Mesendoderm (in vitro differentiated cells): Measurements from ENCODE around the gene RPL3.

Source experiments
- DNase-seq: peaks from one replicate; pipeline ENCODE4 v3.0.0; 2013
- H2AK5ac ChIP-seq: 2 replicates; pipeline ENCODE4 v1.6.1; 2013; ENCODE audit warnings: low read length, inconsistent platforms
- H2BK120ac ChIP-seq: 2 replicates; pipeline ENCODE4 v1.6.1; 2013; ENCODE audit warnings: low read depth, mild to moderate bottlenecking, low read length, moderate library complexity, mixed read lengths
- H2BK15ac ChIP-seq: replicated peaks from 2 replicates; pipeline ENCODE4 v1.6.1; 2013; ENCODE audit warnings: low read depth, mild to moderate bottlenecking, moderate library complexity
- H2BK5ac ChIP-seq: 2 replicates; pipeline ENCODE4 v1.6.1; 2013; ENCODE audit warnings: low read length, inconsistent platforms
- H3K18ac ChIP-seq: 2 replicates; pipeline ENCODE4 v1.6.1; 2013; ENCODE audit warnings: mild to moderate bottlenecking, low read length, mixed read lengths
- H3K23ac ChIP-seq: one replicate; pipeline ENCODE4 v1.6.1; 2013; ENCODE audit warnings: low read length
- H3K27ac ChIP-seq: 2 replicates; pipeline ENCODE4 v1.5.1; 2013; ENCODE audit warnings: low read depth, mild to moderate bottlenecking, inconsistent platforms, low read length, moderate library complexity
- H3K27me3 ChIP-seq: 2 replicates; pipeline ENCODE4 v1.6.1; 2013; ENCODE audit warnings: low read length, control low read depth, mild to moderate bottlenecking, inconsistent platforms; ENCODE audit not compliant: insufficient read depth, poor library complexity
- H3K36me3 ChIP-seq: 2 replicates; pipeline ENCODE4 v1.6.1; 2013; ENCODE audit warnings: low read length, inconsistent platforms; ENCODE audit not compliant: control insufficient read depth, insufficient read depth
- H3K4ac ChIP-seq: one replicate; pipeline ENCODE4 v1.6.1; 2013; ENCODE audit warnings: low read depth, mild to moderate bottlenecking, low read length, moderate library complexity
- H3K4me1 ChIP-seq: 2 replicates; pipeline ENCODE4 v1.6.1; 2013; ENCODE audit warnings: low read depth, low read length, inconsistent platforms; ENCODE audit not compliant: control insufficient read depth
- H3K4me2 ChIP-seq: 2 replicates; pipeline ENCODE4 v1.6.1; 2013; ENCODE audit warnings: low read length
- H3K4me3 ChIP-seq: 2 replicates; pipeline ENCODE4 v1.5.1; 2013; ENCODE audit warnings: mild to moderate bottlenecking, low read length
- H3K56ac ChIP-seq: one replicate; pipeline ENCODE4 v1.6.1; 2013; ENCODE audit warnings: low read length
- H3K79me1 ChIP-seq: 2 replicates; pipeline ENCODE4 v1.6.1; 2013; ENCODE audit warnings: low read length, inconsistent platforms
- H3K79me2 ChIP-seq: 2 replicates; pipeline ENCODE4 v1.6.1; 2013; ENCODE audit warnings: mild to moderate bottlenecking, low read length; ENCODE audit not compliant: control insufficient read depth, insufficient read depth
- H3K9ac ChIP-seq: 2 replicates; pipeline ENCODE4 v1.6.1; 2013; ENCODE audit warnings: low read length, inconsistent platforms
- H4K5ac ChIP-seq: one replicate; pipeline ENCODE4 v1.6.1; 2013; ENCODE audit warnings: low read length
- H4K8ac ChIP-seq: one replicate; pipeline ENCODE4 v1.6.1; 2013; ENCODE audit warnings: low read depth, mild to moderate bottlenecking, control low read depth, low read length, moderate library complexity
- WGBS: extraction: QIAGEN DNeasy Blood & Tissue Kit; methylation state at CpG from one replicate; pipeline ENCODE4 v1.1.7; 2013; ENCODE audit warnings: low lambda C conversion rate, missing lambda C conversion rate; ENCODE audit not compliant: insufficient coverage; ENCODE audit errors: extremely low coverage; 5-methylcytosine and 5-hydroxymethylcytosine counted together

The RPL3 gene

DNA sequence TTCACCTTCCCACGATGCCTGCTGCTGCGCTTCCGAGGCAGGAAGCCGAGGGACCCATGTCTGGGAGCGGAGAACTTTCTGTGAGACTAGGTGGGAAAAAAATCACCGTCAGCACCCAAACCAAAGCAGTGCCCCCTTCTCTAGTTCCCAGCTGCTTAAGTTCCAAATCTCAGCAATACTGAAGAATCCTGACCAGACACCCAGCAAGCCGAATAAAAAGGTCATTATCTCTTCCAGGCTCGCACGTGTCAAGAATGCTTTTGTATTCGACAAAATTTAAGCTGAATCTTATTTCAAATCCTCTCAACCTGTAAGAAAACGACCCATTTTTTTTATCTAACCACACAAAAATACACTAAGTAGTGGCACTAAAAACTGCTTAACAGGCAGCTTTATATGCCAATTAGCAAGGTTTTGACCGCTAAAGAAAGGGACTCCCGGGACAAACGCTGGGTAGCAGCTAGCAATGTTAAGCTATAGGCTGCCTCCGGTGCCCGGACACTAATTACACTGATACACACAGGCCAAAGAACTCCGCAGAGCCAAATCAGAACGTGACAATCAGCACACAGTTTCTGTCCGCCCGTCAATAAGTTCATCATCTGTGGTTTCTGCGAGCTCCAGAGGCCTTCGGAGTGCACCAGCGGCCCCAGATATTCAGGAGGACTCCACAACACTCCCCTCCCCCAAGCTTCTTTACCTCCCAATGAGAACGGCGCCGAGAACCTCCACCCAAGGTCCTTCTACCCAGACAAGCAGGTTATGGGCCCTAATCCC is 728 bp downstream of the RPL3 start:
- Histone ChIP-seq H3K18ac (peak overlapping the region; percentile 91), H3K27ac (peak overlapping the region; percentile 96), H2AK5ac (peak overlapping the region; percentile 97), H3K4ac (peak overlapping the region; percentile 83), H3K4me3 (peak overlapping the region; percentile 100), H2BK120ac (peak overlapping the region; percentile 45), H2BK15ac (no peak overlapping the region), H3K4me1 (no peaks in the 10 kb centered on the region), H4K8ac (peak overlapping the region; percentile 93), H3K4me2 (peak overlapping the region; percentile 59), H3K56ac (peak overlapping the region; percentile 99), H3K23ac (peak overlapping the region; percentile 66), H3K9ac (peak overlapping the region; percentile 100), H3K79me2 (peaks cover 50% of the 10 kb centered on the region), H4K5ac (peak overlapping the region; percentile 7), H3K27me3 (no peaks in the 10 kb centered on the region), H2BK5ac (peak overlapping the region; percentile 63), H3K36me3 (peaks cover 38% of the 10 kb centered on the region), H3K79me1 (peaks cover 20% of the 10 kb centered on the region)
- WGBS = no CpG with 5 or more reads among the region's 26 CpGs
- DNase-seq = peak; percentile 65

DNA sequence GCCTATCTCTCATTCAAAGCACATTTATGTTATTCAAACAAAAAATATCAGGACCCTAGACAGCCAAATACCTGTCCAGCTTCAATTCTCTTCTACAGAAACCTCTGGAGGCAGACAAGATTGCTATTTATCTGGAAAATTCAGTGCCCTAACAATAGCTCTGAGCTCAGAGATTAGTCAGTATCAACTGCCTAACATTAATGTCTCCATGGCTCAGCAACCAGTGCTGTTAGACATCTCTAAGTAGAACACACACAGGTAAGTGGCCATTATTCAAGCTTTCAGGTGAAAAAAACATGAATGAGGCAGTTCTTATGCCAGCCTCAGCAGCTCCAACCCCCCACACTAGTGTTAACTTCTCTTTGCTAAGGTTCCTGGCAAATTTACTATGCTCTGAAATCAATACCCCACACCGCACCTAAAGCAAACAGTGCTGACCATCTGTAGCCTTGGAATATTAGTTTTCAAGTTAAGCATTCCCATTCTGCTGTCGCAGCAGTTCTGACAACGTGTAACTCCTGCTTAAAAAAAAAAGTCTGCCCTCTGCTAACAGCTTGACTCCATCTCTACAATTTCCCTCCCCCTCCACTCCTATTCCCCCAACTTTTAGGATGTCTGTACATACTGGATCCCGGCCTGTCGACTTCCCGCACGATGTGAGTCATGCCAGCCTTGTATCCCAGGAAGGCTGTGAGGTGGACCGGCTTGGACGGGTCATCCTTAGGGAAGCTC is 1.5 kb downstream of the RPL3 start:
- H2BK120ac ChIP-seq = no peak overlapping the region
- WGBS = no CpG with 5 or more reads among the region's 9 CpGs
- peak overlapping the region; percentile 100 for H3K4me3 ChIP-seq
- no peak overlapping the region for H3K18ac ChIP-seq
- no peak overlapping the region for H2AK5ac ChIP-seq
- H3K27ac ChIP-seq = peak overlapping the region; percentile 96
- H3K56ac ChIP-seq = peak overlapping the region; percentile 99
- peak overlapping the region; percentile 100 for H3K9ac ChIP-seq
- H3K23ac ChIP-seq = no peak overlapping the region
- H3K27me3 ChIP-seq = no peaks in the 10 kb centered on the region
- no peaks in the 10 kb centered on the region for H3K4me1 ChIP-seq
- H3K79me2 ChIP-seq = peaks cover 50% of the 10 kb centered on the region
- H4K5ac ChIP-seq = no peak overlapping the region
- no peak overlapping the region for H4K8ac ChIP-seq
- peaks cover 20% of the 10 kb centered on the region for H3K79me1 ChIP-seq
- H2BK15ac ChIP-seq = no peak overlapping the region
- no peak overlapping the region for H3K4ac ChIP-seq
- H2BK5ac ChIP-seq = no peak overlapping the region
- peaks cover 45% of the 10 kb centered on the region for H3K36me3 ChIP-seq
- no peak for DNase-seq
- H3K4me2 ChIP-seq = peak overlapping the region; percentile 59

DNA sequence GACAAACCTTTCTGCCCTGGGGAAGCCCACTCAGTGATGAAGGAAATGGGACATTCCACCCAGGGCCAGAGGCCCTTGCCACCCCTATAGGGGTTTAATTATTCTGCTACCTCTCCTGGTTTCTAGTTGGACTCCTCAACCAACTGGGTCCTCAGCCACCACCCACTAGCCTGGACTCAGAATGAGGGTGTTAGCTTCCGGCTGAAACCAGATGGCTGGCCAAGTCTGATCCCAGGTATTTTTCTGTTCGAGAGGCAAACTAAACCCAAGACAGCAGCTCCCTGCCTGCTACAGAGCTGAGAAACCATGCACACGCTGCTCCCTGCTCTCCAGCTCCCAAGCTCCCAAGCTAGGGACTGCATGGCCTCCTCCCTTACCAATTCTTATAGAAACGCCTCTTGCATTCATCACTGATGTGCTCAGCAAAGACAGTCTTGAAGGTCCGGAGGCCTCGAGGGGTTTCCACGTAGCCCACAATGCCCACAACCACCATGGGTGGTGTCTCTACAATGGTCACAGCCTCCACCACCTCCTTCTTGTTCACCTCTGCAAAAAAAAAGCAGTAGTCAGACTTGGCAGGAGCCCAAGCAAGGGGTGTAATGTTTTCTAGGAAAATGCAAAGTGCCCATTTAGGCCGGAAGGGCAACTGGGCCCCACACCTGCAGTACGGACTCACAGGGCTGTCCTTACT is 2.2 kb downstream of the RPL3 start:
- Histone ChIP-seq H2BK15ac (no peak overlapping the region), H4K5ac (no peak overlapping the region), H3K4me1 (no peaks in the 10 kb centered on the region), H3K23ac (no peak overlapping the region), H3K79me2 (peaks cover 50% of the 10 kb centered on the region), H3K4me3 (peak overlapping the region; percentile 100), H2BK5ac (no peak overlapping the region), H3K27me3 (no peaks in the 10 kb centered on the region), H4K8ac (no peak overlapping the region), H3K27ac (peak overlapping the region; percentile 74), H3K9ac (peak overlapping the region; percentile 100), H3K36me3 (peaks cover 52% of the 10 kb centered on the region), H3K4me2 (peak overlapping the region; percentile 59), H2AK5ac (no peak overlapping the region), H2BK120ac (no peak overlapping the region), H3K18ac (no peak overlapping the region), H3K4ac (no peak overlapping the region), H3K56ac (peak overlapping the region; percentile 99), H3K79me1 (peaks cover 20% of the 10 kb centered on the region)
- WGBS = no CpG with 5 or more reads among the region's 9 CpGs
- no peak for DNase-seq

DNA sequence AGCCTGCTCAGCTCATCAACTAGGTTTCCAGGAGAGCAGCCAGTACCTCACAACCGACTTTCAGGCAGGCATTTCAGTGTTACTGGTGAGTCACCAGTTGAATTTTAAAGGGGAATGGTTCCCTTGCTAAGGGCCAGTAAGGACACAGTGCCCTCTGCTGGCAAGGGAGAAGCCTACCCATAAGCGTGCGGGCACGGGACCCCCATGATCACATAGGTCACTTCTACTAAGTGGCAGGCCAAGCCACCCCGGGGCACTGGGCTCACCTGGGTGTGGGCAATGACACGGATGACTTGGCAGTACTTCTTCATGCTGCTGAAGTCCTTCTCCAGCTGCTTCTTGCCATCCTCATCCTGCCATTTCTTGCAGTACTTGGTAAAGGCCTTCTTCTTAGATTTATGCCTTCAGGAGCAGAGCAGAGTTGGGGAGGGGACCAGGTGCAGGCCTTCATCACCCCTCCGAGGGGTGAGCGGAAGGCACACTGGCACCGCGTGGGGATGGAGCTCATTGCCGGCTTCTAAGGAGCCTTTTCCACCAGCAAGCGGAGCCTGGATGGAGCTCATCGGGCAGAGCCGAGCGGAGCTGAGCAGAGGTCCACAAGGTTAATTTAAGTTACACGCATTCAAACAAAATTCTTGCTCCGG is 2.9 kb downstream of the RPL3 start:
- Histone ChIP-seq H3K36me3 (peaks cover 57% of the 10 kb centered on the region), H2AK5ac (no peak overlapping the region), H2BK120ac (no peak overlapping the region), H4K8ac (no peak overlapping the region), H2BK15ac (no peak overlapping the region), H3K4me3 (peak overlapping the region; percentile 100), H3K79me2 (peaks cover 50% of the 10 kb centered on the region), H3K79me1 (peaks cover 20% of the 10 kb centered on the region), H3K4ac (no peak overlapping the region), H2BK5ac (no peak overlapping the region), H3K9ac (peak overlapping the region; percentile 100), H3K18ac (no peak overlapping the region), H3K27me3 (no peaks in the 10 kb centered on the region), H3K4me2 (peak overlapping the region; percentile 84), H4K5ac (no peak overlapping the region), H3K23ac (no peak overlapping the region), H3K27ac (no peak overlapping the region), H3K56ac (peak overlapping the region; percentile 99), H3K4me1 (no peaks in the 10 kb centered on the region)
- peak; percentile 95 for DNase-seq
- no CpG with 5 or more reads among the region's 17 CpGs for WGBS

DNA sequence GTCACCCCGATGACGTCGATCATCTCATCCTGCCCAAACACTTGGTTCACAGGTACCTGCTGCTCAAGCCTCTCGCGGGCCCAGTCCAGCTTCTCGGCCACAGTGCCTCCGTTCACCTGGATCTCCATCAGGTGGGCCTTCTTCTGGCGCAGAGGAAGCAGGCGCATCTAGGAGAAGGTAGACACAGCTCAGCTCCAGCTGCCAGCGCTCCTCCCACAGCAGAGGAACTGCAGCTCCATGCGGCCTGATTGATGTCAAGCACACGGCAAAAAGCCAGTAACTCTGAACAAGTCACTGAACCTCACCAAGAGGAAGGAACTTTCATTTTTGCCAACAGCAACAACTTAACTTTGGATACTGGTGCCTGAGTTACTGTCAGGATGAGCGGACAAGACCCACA is 4.0 kb downstream of the RPL3 start:
- no peak overlapping the region for H3K23ac ChIP-seq
- no peak overlapping the region for H4K8ac ChIP-seq
- peak overlapping the region; percentile 3 for H3K56ac ChIP-seq
- WGBS = no CpG with 5 or more reads among the region's 13 CpGs
- no peak for DNase-seq
- H2BK15ac ChIP-seq = no peak overlapping the region
- H3K4me2 ChIP-seq = peak overlapping the region; percentile 40
- no peak overlapping the region for H2BK5ac ChIP-seq
- H3K79me1 ChIP-seq = peaks cover 20% of the 10 kb centered on the region
- H2AK5ac ChIP-seq = no peak overlapping the region
- H3K4me3 ChIP-seq = no peak overlapping the region
- no peak overlapping the region for H3K27ac ChIP-seq
- no peak overlapping the region for H3K4ac ChIP-seq
- H3K18ac ChIP-seq = no peak overlapping the region
- H3K27me3 ChIP-seq = no peaks in the 10 kb centered on the region
- peaks cover 50% of the 10 kb centered on the region for H3K79me2 ChIP-seq
- no peaks in the 10 kb centered on the region for H3K4me1 ChIP-seq
- H4K5ac ChIP-seq = no peak overlapping the region
- no peak overlapping the region for H2BK120ac ChIP-seq
- H3K36me3 ChIP-seq = peaks cover 57% of the 10 kb centered on the region
- H3K9ac ChIP-seq = peak overlapping the region; percentile 21
